Measurements from ENCODE around the gene NCEH1.

GRCh38 chr3:172649987-172650386 is 60.9 kb downstream of the NCEH1 start:
- TF ChIP-seq CTCF (IDR thresholded peaks at IDR 0.05 in 2 of 3, conservative IDR thresholded peaks at IDR 0.05 in 1 of 3; ENCODE audit: borderline replicate concordance in 1 of 3, insufficient read depth in 1 of 3, low read depth in 2 of 3, low read length in 2 of 3) (no peak), POLR2AphosphoS5 (IDR thresholded peaks at IDR 0.05; ENCODE audit: low read depth, low read length) (no peak), POLR2A (IDR thresholded peaks at IDR 0.05; ENCODE audit: borderline replicate concordance, extremely low read depth, insufficient read depth, insufficient read length) (no peak), RAD21 (IDR thresholded peaks at IDR 0.05; ENCODE audit: low read depth) (no peak), JUND (IDR thresholded peaks at IDR 0.05) (no peak), ZNF274 (IDR thresholded peaks at IDR 0.05; ENCODE audit: low read depth, low read length) (no peak), EZH2 (IDR thresholded peaks at IDR 0.05) (no peak), EGR1 (IDR thresholded peaks at IDR 0.05; ENCODE audit: low read depth) (no peak), CBX3 (IDR thresholded peaks at IDR 0.05; ENCODE audit: low read depth) (no peak), EZH2phosphoT487 (IDR thresholded peaks at IDR 0.05; ENCODE audit: borderline replicate concordance) (no peak)
- TF ChIP-seq, protein P1, sequence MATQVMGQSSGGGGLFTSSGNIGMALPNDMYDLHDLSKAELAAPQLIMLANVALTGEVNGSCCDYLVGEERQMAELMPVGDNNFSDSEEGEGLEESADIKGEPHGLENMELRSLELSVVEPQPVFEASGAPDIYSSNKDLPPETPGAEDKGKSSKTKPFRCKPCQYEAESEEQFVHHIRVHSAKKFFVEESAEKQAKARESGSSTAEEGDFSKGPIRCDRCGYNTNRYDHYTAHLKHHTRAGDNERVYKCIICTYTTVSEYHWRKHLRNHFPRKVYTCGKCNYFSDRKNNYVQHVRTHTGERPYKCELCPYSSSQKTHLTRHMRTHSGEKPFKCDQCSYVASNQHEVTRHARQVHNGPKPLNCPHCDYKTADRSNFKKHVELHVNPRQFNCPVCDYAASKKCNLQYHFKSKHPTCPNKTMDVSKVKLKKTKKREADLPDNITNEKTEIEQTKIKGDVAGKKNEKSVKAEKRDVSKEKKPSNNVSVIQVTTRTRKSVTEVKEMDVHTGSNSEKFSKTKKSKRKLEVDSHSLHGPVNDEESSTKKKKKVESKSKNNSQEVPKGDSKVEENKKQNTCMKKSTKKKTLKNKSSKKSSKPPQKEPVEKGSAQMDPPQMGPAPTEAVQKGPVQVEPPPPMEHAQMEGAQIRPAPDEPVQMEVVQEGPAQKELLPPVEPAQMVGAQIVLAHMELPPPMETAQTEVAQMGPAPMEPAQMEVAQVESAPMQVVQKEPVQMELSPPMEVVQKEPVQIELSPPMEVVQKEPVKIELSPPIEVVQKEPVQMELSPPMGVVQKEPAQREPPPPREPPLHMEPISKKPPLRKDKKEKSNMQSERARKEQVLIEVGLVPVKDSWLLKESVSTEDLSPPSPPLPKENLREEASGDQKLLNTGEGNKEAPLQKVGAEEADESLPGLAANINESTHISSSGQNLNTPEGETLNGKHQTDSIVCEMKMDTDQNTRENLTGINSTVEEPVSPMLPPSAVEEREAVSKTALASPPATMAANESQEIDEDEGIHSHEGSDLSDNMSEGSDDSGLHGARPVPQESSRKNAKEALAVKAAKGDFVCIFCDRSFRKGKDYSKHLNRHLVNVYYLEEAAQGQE (IDR thresholded peaks at IDR 0.05; ENCODE audit: low read depth), result no peak
- TF ChIP-seq, protein P2, sequence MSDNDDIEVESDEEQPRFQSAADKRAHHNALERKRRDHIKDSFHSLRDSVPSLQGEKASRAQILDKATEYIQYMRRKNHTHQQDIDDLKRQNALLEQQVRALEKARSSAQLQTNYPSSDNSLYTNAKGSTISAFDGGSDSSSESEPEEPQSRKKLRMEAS (IDR thresholded peaks at IDR 0.05), result no peak

Measured in HCT116 (cell line).